Measurements from ENCODE around the gene ANKMY1.
"Not testable (repeated sequence)": the region's sequence is repeated elsewhere in the genome, so short reads cannot be mapped to it uniquely, and the experiment has no call there.

ANKMY1 gene

GRCh38 chr2:240505910-240506309 lies 51.9 kb downstream of the ANKMY1 start:
- DNase-seq (ENCODE audit: low spot score) = no peak

- no peak for DNase-seq (ENCODE audit: low spot score)
Measured at GRCh38 chr2:240503848-240504247, 53.9 kb downstream of the ANKMY1 start.

GRCh38 chr2:240503375-240503774 lies 54.4 kb downstream of the ANKMY1 start:
- no peak for DNase-seq (ENCODE audit: low spot score)

DNA sequence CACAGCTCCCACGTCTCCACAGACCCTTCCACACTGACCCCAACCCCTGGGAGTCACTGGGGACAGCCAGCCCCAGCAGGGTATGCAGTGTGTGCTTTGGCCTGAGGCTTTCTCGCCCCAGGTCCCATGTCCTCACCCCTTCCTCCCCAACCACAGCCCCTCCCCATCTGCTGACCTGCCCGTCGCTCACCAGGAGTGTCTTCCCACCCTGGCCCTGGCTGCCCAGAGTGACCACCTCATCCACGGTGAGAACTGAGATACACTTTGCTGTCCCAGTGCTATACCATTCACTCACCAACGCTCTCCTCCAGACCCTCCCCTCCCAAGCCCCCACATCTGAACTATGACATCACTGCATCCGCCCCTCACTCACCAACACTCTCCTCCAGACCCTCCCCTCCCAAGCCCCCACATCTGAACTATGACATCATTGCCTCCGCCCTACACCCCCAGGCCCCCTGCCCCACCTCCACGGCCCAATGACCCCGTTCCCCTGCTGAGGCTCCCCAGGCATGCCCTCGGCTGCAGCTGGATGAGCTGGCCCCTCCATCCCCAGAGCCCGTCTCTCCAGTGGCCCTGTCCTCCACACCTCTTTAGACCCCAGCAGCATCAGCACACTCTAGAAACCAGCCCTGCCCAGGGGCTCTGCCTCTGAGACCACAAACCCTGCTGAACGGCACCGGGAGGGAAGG lies 55.2 kb downstream of the ANKMY1 start:
- DNase-seq (ENCODE audit: low spot score) = no peak

- no peak for DNase-seq (ENCODE audit: low spot score)
Measured at GRCh38 chr2:240502059-240502429, 55.7 kb downstream of the ANKMY1 start.

DNA sequence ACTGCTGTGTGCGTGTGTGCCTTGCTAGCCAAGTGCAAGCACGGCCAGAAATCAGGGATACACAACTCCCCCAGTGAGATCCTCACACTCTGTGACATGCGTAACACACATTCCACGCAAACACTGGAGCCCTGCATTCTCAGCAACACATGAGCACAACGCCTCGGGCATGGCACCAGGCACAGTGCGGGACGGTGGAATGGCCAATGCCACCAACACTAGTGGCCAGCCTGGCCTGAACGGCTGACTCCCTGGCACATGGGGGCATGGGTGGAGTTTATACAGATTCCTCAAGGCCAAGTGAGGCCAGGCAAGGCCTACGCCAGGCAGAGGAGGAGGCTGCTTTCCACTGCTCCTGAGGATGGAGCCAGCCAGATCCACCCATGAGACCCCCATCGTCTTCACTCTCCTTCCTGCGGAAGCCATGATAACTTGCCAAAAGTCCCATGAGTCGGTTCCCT lies 56.2 kb downstream of the ANKMY1 start:
- DNase-seq (ENCODE audit: low spot score) = no peak

DNA sequence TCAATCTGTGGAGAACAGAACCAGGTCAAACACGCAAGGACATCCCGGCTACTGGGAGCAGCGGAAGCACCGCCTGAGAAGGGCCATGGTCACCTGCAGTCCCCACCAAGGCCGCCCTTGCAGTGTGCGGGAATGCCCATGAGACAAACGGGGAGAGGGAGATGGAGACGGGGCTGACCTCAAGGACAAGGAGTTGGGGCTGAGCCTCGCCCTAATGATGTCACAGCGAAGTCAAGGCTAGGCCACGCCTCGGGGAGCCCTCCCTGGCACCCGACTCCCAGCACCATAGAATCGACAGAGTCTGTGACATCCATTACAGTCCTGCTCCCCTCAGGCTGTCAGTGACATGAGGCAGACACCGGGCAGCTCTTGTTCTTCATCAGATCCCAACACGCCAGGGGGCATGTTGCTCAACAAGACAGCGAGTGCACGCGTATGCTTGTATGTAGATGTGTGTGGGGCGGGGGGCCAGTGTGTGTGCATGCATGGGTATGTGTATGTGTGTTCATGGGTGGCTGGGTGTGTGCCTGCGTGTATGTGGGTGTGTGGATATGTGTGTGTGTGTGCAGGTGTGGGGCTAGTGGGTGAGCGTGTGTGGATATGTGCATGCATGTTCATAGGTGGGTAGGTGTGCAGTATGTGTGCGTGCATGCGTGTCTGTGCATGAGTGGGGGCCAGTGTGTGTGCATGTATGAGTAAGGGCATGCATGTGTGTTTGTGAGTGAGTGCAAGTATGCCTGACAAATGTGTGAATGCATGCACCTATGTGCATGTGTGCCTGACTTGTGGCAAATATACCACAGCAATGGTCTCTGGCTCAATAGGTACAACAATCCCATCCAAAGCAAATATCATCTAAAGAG lies 57.0 kb downstream of the ANKMY1 start:
- no peak for DNase-seq (ENCODE audit: low spot score)

DNA sequence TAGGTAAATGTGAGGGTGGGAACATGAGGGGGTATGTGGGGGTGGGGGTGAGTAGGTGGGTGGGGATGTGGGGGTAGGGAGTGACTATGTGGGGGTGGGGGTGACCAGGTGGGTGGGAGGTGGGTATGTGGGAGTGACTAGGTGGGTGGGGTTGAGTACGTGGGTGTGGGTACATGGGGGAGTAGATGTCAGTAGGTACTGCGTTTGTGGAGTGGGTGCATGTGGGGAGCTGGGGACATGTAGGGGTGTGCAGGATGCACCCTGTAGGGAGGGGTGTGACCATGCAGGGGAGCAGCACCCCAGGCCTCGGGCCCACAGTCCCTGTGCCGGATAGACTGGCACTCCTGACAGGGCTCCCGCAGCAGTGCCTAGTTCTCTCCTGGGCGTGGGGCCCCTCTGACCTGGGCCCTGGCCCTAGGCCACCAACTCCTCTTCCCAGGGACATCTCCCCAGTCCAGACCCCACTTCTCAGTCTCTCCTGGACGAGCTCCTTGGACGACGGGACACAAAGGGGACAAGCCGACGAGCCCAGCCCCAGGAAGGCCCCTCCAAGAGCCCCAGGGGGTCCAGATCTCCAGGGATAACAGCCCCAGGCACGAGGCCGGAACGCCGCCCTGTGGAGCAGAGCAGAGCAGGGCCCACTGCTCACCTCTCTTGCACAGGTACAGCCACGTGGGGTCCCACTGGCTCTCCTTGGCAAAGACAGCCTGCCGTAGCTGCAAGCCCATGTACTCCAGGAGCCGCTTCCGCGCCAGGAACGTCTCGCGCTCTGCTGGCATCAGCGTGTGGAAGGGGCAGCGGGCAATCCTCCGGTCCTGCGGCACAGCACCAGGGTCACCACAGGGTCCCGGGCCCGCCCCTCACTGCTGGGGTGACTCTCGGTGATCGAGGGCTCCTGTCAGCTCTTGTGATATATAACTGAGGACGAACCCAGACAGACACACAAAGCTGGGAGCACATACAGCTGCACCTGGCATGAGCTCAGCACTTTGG lies 58.2 kb downstream of the ANKMY1 start:
- DNase-seq (ENCODE audit: low spot score) = no peak

DNA sequence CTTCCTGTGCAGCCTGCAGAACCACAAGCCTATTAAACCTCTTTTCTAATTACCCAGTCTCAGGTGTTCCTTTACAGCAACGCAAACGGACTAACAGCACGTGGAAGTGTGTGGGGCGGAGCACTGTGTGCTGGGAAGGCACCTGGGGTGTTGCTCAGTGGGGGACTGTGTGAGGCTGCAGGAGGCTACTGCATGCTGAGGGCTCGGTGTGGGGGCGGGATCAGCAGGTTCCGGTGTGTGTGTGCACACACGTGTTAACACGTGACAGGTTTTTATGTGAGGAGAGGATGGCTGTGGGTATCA lies 58.9 kb downstream of the ANKMY1 start:
- no peak for DNase-seq (ENCODE audit: low spot score)

DNA sequence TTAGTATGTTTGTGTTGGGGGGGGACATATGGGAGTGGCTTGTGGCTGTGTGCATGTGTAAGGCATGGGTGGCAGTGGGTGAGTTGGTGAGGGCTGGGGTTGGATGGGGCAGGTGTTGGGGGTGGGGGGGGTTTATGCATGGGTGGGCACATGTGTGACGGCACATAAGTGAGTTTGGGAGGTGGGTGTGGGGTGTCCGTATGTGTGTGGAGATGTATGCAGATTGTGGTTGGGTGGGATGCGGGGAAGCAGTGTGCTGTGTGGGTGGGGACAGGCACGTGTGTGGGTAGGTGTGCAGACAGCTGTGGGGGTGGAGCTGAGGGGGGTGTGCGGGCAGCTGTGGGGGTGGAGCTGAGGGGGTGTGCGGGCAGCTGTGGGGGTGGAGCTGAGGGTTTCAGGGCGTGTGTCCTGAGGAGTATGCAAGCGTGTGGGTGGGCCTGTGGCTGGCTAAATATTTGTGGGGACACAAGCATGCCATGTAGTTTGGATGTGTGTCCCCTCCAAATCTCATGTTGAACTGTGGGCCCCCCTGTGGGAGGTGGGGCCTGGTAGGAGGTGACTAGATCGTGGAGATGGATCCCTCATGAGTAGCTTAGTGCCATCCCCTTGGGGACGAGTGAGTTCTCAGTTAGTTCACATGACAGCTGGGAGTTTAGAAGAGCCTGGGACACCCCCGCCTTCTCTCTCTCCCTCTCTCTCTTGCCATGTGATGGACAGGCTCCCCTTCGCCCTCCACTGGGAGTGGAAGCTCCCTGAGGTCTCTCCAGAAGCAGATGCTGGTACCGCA lies 59.4 kb downstream of the ANKMY1 start:
- peak; percentile 2 for DNase-seq (ENCODE audit: low spot score)

DNA sequence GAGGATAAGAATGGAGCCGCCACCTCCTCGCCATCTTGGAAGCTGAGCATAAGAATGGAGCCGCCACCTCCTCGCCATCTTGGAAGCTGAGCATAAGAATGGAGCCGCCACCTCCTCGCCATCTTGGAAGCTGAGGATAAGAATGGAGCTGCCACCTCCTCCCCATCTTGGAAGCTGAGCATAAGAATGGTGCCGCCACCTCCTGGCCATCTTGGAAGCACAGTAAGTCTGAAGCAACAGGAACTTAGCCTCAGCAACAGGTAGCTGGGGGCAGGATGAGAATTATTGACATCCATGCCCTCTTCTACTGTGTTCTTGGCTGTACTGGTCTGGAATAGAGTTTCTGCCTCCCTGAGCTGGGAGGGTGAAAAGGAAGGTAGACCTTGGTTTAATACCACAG lies 60.7 kb downstream of the ANKMY1 start:
- DNase-seq (ENCODE audit: low spot score) = peak; percentile 27

- DNase-seq (ENCODE audit: low spot score) = not testable (repeated sequence)
Measured at GRCh38 chr2:240494942-240495341, 62.8 kb downstream of the ANKMY1 start.

DNA sequence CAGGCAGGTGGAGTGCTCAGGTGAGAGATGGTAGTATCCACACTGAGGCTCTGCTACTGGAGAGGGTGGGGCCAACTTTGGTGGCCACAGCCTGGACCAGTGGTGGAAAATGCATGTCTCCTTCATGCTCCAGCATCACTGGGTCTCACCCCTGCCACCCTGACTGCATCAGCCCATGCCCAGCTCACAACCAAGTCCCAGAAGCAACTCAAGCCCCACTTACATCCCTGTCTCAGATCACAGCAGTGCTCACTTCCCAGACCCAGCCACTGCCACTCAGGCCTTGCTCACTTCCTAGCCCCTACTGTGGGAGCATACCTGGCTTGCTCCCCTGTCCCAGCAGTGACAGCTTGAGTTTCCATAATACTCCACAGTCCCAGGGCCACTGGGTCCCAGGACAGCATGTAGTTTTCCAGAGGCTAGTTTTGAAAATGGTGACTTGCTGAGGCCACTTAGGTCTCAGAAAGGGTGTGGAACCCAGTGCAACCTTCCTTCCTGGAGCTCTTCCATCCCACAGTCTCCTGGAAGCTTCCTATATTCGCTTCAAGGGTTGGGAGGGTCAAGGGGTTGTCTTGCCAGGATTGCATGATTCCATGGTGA lies 63.5 kb downstream of the ANKMY1 start:
- peak; percentile 1 for DNase-seq (ENCODE audit: low spot score)

- no peak for DNase-seq (ENCODE audit: low spot score)
Measured at GRCh38 chr2:240491483-240491882, 66.3 kb downstream of the ANKMY1 start.

DNA sequence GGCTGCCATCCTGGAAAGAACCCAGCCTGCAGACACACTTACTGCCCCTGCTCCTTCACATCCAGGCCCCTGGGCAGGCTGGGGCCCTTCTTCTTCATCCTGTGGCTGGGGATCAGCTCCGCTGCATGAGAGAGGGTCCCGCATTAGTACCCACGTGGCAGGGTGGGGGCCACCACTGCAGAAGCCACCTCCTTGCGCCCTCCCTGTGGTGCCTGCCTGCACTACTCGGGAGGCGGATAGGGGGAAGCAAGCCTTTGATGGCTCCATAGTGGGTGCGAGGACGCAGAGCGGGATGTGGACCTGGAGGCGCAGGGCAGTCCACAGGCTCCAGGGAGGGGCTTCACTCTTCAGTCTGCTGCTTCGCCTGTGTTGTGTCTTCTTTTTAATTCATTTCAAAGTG lies 75.6 kb downstream of the ANKMY1 start:
- no peak for DNase-seq (ENCODE audit: low spot score)

DNA sequence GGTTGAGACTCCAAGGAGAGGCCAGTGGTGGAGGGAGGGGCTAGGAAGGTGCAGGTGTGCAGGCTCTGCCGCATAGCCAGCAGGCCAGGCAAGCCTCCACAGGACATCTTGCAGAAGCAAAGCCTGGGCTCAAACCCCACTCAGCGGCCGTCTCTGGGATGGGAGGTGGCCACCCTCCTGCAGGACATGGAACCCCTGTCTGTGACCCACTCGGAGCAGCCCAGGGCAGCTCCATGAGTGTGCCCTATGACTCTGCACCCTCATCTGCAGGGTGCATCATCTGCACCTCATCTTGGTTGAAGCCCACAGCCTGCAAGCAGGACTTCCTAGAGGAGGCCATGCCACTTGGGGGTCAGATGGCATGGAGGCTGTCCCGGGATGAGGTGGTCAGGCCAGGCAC lies 76.1 kb downstream of the ANKMY1 start:
- DNase-seq (ENCODE audit: low spot score) = no peak

DNA sequence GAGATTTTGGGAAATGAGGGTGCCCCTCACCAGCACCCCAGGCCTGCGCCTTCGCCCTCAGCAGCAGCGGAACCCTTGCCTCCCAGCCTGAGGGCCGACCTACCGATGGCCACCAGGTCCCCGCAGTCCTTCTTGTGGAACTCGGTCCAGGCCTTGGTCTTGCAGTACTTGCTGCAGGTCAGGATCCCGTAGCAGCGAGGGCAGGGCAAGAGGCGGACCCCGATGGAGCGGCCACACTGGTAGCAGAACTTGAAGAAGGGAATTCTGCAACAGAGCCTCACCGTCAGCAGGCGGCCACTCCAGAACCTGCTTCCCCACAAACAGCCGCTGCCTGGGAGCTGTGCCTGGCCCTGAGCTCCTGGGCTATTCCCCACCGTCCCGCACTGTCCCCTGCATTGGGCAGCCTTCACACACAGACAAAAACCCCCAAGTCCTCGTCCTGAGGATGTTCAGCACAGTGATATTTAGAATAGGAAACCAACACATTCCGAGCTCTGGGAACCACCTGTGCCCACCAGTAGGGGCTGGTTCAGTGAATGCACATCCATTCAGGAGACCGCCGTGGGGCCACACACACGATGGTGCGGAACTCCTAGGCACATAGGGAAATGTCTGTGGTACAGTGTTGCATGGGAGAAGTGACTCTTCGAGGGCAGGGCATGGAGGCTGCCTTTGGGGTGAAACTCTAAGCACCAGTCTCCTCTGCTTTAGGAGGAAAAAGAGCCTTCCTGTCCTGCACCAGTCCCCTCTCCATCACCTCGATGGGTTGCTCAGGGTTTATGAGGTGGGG lies 76.8 kb downstream of the ANKMY1 start:
- no peak for DNase-seq (ENCODE audit: low spot score)

GRCh38 chr2:240479111-240479501 lies 78.7 kb downstream of the ANKMY1 start:
- no peak for DNase-seq (ENCODE audit: low spot score)

DNA sequence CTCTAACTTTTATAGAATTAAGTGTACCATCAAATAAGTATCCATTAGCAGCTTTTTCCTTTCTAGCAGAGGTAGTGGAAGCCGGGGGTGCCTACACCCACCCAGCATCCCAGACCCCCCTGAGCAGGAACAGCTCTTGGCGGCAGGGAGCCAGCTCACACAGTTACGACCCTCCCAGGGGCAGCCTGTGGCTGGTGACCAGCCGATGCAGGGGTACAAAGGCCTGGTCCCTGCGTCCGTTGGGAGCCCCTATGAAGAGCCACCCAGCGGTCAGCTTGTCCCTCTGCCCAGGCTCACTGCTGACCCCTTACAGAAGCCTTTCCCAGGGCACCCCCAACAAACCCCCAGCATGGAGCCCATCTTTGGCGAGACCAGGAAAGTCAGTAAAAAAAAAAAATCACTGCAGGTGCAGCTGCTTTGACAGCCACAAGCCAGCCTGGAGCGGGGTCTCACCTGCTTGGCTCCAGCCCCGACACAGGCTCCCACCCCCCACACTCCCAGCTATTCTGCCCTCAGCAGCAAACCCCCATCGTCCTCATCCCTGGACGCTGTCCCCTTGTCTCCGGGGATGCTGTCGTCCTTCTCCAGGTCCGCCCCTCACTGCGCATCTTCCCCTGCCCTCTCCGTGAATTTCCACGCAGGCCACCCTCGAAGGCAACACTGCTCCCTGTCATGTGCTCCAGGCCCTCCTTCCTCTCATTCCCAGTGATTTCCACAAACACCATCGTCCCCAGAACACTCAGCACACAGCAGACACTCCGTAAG lies 79.3 kb downstream of the ANKMY1 start:
- DNase-seq (ENCODE audit: low spot score) = no peak

- DNase-seq (ENCODE audit: low spot score) = no peak
Measured at GRCh38 chr2:240477916-240478315, 79.9 kb downstream of the ANKMY1 start.
